ENCODE results near the gene ADGRF5.

DNA sequence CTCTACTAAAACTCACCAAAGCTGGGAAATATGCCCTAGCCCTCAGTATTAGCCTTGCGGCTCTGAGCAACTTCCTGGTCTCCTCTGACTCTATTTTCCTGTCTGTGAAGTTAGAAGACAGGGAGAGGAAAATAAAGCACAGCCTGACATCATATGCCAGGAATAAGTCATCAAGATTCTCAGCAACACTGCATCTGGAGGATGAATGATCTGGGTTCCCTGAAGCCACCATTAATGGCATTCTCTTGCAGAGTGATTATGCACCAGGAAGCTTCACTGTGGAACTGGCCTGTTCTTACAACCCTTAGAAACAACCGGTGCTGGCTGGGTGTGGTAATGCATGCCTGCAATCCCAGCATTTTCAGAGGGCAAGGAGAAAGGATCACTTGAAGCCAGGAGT lies 12.4 kb downstream of the ADGRF5 start:
- TF ChIP-seq, protein P1, sequence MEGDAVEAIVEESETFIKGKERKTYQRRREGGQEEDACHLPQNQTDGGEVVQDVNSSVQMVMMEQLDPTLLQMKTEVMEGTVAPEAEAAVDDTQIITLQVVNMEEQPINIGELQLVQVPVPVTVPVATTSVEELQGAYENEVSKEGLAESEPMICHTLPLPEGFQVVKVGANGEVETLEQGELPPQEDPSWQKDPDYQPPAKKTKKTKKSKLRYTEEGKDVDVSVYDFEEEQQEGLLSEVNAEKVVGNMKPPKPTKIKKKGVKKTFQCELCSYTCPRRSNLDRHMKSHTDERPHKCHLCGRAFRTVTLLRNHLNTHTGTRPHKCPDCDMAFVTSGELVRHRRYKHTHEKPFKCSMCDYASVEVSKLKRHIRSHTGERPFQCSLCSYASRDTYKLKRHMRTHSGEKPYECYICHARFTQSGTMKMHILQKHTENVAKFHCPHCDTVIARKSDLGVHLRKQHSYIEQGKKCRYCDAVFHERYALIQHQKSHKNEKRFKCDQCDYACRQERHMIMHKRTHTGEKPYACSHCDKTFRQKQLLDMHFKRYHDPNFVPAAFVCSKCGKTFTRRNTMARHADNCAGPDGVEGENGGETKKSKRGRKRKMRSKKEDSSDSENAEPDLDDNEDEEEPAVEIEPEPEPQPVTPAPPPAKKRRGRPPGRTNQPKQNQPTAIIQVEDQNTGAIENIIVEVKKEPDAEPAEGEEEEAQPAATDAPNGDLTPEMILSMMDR (IDR thresholded peaks at IDR 0.05) = no peak
- no peak for TF ChIP-seq POLR2AphosphoS5 (IDR thresholded peaks at IDR 0.05)
